OCI-LY7 (cell line): ENCODE results near the gene TSPAN17.

Experiments used
- CTCF ChIP-seq: fragments of 200-600 bp; sonication (generic); conservative IDR thresholded peaks from 2 replicates; pipeline ENCODE4 v1.5.1; 2014; ENCODE audit warnings: mild to moderate bottlenecking, antibody characterized with exemption, low read length, moderate library complexity, mixed read lengths
- EZH2phosphoT487 ChIP-seq: fragments of 200-600 bp; sonication (generic); IDR thresholded peaks from 2 replicates; pipeline ENCODE4 v1.6.1; 2018; ENCODE audit warnings: low read depth, borderline replicate concordance, mild to moderate bottlenecking, mixed run types, antibody characterized with exemption, low read length, moderate library complexity, mixed read lengths

- TF ChIP-seq EZH2phosphoT487 = no peak
- no peak for TF ChIP-seq CTCF
These were observed 14.5 kb upstream of the TSPAN17 start for GRCh38 chr5:176632745-176633144.
